Vagina (tissue), 2 donors: ENCODE results near the gene ZNF428. TPM values are rescaled to one million over a fixed set of nuclear protein-coding genes. Genes with fewer than 3 reads are reported as not detected.
A peak's percentile ranks its signal among the peaks of the same experiment; 100 is the strongest.
"Not testable (repeated sequence)": the region's sequence is repeated elsewhere in the genome, so short reads cannot be mapped to it uniquely, and the experiment has no call there.

Experiments used
- DNase-seq, 2 donors: peaks; one replicate each; pipeline ENCODE4 v3.0.0-alpha.2; 2017; ENCODE audit errors: extremely low spot score in 2 of 2
- H3K27ac ChIP-seq: fragments of 200-600 bp; sonication (generic); one replicate; pipeline ENCODE4 v1.5.1; 2019
- H3K27me3 ChIP-seq: fragments of 200-600 bp; sonication (generic); one replicate; pipeline ENCODE4 v1.5.1; 2019
- H3K36me3 ChIP-seq, 2 donors: fragments of 200-600 bp; sonication (generic); one replicate each; pipeline ENCODE4 v1.5.1; 2017 to 2019
- H3K4me1 ChIP-seq: fragments of 200-600 bp; sonication (generic); one replicate; pipeline ENCODE4 v1.5.1; 2019
- H3K4me3 ChIP-seq, 2 donors: fragments of 200-600 bp; sonication (generic); 1 replicate in 1 of 2; 2 replicates in 1 of 2; pipeline ENCODE4 v1.5.1; 2016 to 2019
- H3K9me3 ChIP-seq: fragments of 200-600 bp; sonication (generic); one replicate; pipeline ENCODE4 v1.5.1; 2019
- CTCF ChIP-seq, 3 experiments: fragments of 450-650 bp in 2 of 3; fragments of 200-600 bp in 1 of 3; sonication (generic) in 1 of 3; IDR thresholded peaks; one replicate each; pipeline ENCODE4 v1.5.1; 2017 to 2019; ENCODE audit warnings: antibody characterized with exemption in 3 of 3, mild to moderate bottlenecking in 2 of 3, moderate library complexity in 2 of 3
- POLR2A ChIP-seq, 2 donors: fragments of 450-650 bp; IDR thresholded peaks; one replicate each; pipeline ENCODE4 v1.6.1; 2017; ENCODE audit warnings: antibody characterized with exemption in 2 of 2, mild to moderate bottlenecking in 2 of 2, moderate library complexity in 2 of 2
- POLR2AphosphoS5 ChIP-seq, 2 donors: sonication (generic); formaldehyde crosslinking; IDR thresholded peaks; one replicate each; pipeline ENCODE4 v1.9.0; 2017; ENCODE audit warnings: antibody characterized with exemption in 2 of 2, mild to moderate bottlenecking in 2 of 2, low read depth in 1 of 2; ENCODE audit not compliant: insufficient read depth in 1 of 2
- intact Hi-C: fragments of 100-400 bp; cut with DNase I; formaldehyde crosslinking; loops from one replicate; pipeline ENCODE4 v1.15.1; 2023
- total RNA-seq: library from RNA; depleted of rRNA; stranded (reverse); fragments of >200 nt; gene quantifications from one replicate; pipeline ENCODE4 v1.2.3, GENCODE V29; 2016

Gene ZNF428
- total RNA-seq, 1 donor from 2014 or later: 30.9 TPM

- Histone ChIP-seq H3K36me3 (peaks cover 0 to 49% of the 10 kb centered on the region in 2 donors), H3K4me3 (no peak overlapping the region), H3K4me1 (no peaks in the 10 kb centered on the region), H3K27me3 (no peaks in the 10 kb centered on the region), H3K9me3 (no peaks in the 10 kb centered on the region), H3K27ac (no peak overlapping the region)
- DNase-seq: no peak
- intact Hi-C loops: loop anchor here (10.0 kb wide), 1 partner anchor 93 kb away; no protein-coding TSS in a partner anchor
- TF ChIP-seq CTCF (IDR thresholded peaks at IDR 0.05) (no peak), POLR2A (IDR thresholded peaks at IDR 0.05) (no peak), POLR2AphosphoS5 (IDR thresholded peaks at IDR 0.05; ENCODE audit: insufficient read depth in 1 of 2, low read depth in 1 of 2) (no peak)
These were observed 38.6 kb upstream of the ZNF428 start for GRCh38 chr19:43658001-43658400.

- H3K27me3 ChIP-seq: no peaks in the 10 kb centered on the region
- no peaks in the 10 kb centered on the region for H3K4me1 ChIP-seq
- intact Hi-C loops: loop anchor here (10.0 kb wide), 1 partner anchor 92 kb away; no protein-coding TSS in a partner anchor
These were observed 37.0 kb upstream of the ZNF428 start for GRCh38 chr19:43656436-43656835.

GRCh38 chr19:43652546-43652874 lies 33.1 kb upstream of the ZNF428 start:
- Histone ChIP-seq H3K27me3 (no peaks in the 10 kb centered on the region), H3K9me3 (no peaks in the 10 kb centered on the region), H3K36me3 (peaks cover 0 to 31% of the 10 kb centered on the region in 2 donors), H3K4me3 (no peak overlapping the region), H3K27ac (no peak overlapping the region), H3K4me1 (no peaks in the 10 kb centered on the region)
- DNase-seq: no peak
- intact Hi-C loops: loop anchor here (10.0 kb wide), 1 partner anchor 88 kb away; no protein-coding TSS in a partner anchor
- TF ChIP-seq POLR2AphosphoS5 (IDR thresholded peaks at IDR 0.05; ENCODE audit: insufficient read depth in 1 of 2, low read depth in 1 of 2) (no peak), CTCF (IDR thresholded peaks at IDR 0.05) (no peak), POLR2A (IDR thresholded peaks at IDR 0.05) (no peak)

More at GRCh38 chr19:43656436-43656835, 37.0 kb upstream of the ZNF428 start:
- no peak overlapping the region for H3K27ac ChIP-seq
- no peaks in the 10 kb centered on the region for H3K9me3 ChIP-seq
- DNase-seq: no peak
- no peak overlapping the region for H3K4me3 ChIP-seq
- H3K36me3 ChIP-seq: peaks cover 0 to 48% of the 10 kb centered on the region in 2 donors
- no peak for TF ChIP-seq CTCF (IDR thresholded peaks at IDR 0.05)
- no peak for TF ChIP-seq POLR2AphosphoS5 (IDR thresholded peaks at IDR 0.05; ENCODE audit: insufficient read depth in 1 of 2, low read depth in 1 of 2)
- no peak for TF ChIP-seq POLR2A (IDR thresholded peaks at IDR 0.05)

GRCh38 chr19:43651758-43652545 lies 32.5 kb upstream of the ZNF428 start:
- H3K9me3 ChIP-seq: no peaks in the 10 kb centered on the region
- H3K36me3 ChIP-seq: peaks cover 0 to 31% of the 10 kb centered on the region in 2 donors
- no peak for TF ChIP-seq POLR2AphosphoS5 (IDR thresholded peaks at IDR 0.05; ENCODE audit: insufficient read depth in 1 of 2, low read depth in 1 of 2)
- TF ChIP-seq POLR2A (IDR thresholded peaks at IDR 0.05): no peak
- TF ChIP-seq CTCF (IDR thresholded peaks at IDR 0.05): peak; percentile 40 to 56 (median 53)
- no peaks in the 10 kb centered on the region for H3K4me1 ChIP-seq
- H3K4me3 ChIP-seq: no peak overlapping the region
- H3K27me3 ChIP-seq: no peaks in the 10 kb centered on the region
- no peak for DNase-seq
- H3K27ac ChIP-seq: no peak overlapping the region
- intact Hi-C loops: loop anchor here (10.0 kb wide), 1 partner anchor 87 kb away; no protein-coding TSS in a partner anchor

- not testable (repeated sequence) for H3K27ac ChIP-seq, H3K4me3 ChIP-seq, H3K9me3 ChIP-seq, H3K27me3 ChIP-seq, H3K4me1 ChIP-seq, DNase-seq
- H3K36me3 ChIP-seq: peaks cover 0 to 23% of the 10 kb centered on the region in 2 donors
- intact Hi-C loops: loop anchor here (10.0 kb wide), 1 partner anchor 85 kb away; no protein-coding TSS in a partner anchor
These were observed 30.8 kb upstream of the ZNF428 start for GRCh38 chr19:43650276-43650675.
